ENCODE measurements around the gene NUDT4.

The NUDT4 gene

GRCh38 chr12:93377252-93378195 is at the start of gene NUDT4:
Gene NUDT4, plus strand, starts transcription at chr12:93377925. Its CDS starts 398 bp downstream, at chr12:93378323.
- peak; percentile 86 to 87 for DNase-seq (ENCODE audit: low read depth in 2 of 2)

- DNase-seq (ENCODE audit: low read depth in 2 of 2), result no peak
Measured at GRCh38 chr12:93333054-93333453, 44.7 kb upstream of the NUDT4 start.

DNA sequence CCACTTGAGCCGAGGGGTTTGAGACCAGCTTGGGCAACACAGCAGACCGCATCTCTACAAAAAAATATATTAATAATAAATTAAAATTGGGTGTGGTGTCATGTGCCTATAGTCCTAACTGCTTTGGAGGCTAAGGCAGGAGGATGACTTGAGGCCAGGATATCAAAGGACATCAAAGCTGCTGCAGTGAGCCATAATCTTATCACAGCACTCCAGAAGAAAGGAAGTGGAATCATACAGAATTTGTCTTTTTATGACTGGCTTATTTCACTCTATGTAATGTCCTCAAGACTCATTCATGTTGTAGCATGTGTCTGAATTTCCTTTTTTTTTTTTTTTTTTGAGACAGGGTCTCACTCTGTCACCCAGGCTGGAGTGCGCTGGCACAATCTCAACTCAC is 43.9 kb upstream of the NUDT4 start:
- DNase-seq (ENCODE audit: low read depth in 2 of 2), result no peak

- no peak for DNase-seq (ENCODE audit: low read depth in 2 of 2)
Measured at GRCh38 chr12:93335603-93336162, 42.0 kb upstream of the NUDT4 start.

DNA sequence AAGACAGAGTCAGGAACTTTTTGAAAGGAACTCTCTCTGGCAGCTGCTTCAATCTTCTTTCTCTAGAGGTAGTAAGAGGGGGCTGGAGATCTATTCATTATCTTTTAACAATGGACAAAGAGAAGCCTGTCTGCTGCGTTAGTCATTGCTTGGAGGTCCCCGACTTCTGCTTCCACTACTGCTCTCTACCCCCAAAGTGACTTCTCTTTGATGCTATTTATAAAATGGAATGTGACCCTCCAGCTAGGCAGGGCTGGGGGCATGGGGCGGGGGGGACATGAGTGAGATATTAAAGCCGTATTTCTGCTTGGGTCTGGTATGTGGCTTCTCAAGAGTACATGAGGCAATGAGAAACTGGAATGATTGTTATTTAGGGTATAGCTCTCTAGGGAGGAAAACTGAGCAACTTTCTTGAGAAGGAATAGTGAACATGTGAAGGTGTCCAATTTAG is 41.4 kb upstream of the NUDT4 start:
- peak; percentile 55 to 56 for DNase-seq (ENCODE audit: low read depth in 2 of 2)

GRCh38 chr12:93338598-93338997 is 39.1 kb upstream of the NUDT4 start:
- no peak for DNase-seq (ENCODE audit: low read depth in 2 of 2)

- no peak for DNase-seq (ENCODE audit: low read depth in 2 of 2)
Measured at GRCh38 chr12:93339695-93340094, 38.0 kb upstream of the NUDT4 start.

DNA sequence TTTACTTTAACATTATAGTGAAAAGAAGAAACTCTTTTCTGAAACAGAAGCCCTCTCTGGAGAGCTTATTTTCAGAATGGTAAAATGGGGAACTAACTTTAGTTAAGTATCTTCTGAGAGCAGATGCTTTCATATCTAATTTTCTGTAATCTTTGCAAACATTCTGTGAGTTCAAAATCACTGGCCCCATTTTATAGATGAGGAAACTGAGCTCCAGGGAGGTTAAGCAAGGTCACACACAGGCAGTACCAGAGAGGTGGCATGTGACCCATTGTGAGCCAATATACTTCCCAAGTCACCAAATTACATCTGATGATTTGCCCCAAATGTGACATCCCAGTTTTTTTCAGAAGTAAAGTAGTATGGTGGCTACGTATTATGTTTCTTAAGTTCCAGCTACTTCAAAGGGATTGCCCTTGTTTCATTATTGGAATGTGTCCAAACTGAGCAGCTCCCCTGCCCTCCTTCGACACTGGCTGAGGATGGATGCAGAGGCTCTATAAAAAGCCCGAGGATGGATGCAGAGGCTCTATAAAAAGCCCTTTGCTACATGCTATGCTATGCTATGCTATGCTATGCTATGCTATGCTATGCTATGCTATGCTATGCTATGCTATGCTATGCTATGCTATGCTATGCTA is 36.2 kb upstream of the NUDT4 start:
- no peak for DNase-seq (ENCODE audit: low read depth in 2 of 2)

DNA sequence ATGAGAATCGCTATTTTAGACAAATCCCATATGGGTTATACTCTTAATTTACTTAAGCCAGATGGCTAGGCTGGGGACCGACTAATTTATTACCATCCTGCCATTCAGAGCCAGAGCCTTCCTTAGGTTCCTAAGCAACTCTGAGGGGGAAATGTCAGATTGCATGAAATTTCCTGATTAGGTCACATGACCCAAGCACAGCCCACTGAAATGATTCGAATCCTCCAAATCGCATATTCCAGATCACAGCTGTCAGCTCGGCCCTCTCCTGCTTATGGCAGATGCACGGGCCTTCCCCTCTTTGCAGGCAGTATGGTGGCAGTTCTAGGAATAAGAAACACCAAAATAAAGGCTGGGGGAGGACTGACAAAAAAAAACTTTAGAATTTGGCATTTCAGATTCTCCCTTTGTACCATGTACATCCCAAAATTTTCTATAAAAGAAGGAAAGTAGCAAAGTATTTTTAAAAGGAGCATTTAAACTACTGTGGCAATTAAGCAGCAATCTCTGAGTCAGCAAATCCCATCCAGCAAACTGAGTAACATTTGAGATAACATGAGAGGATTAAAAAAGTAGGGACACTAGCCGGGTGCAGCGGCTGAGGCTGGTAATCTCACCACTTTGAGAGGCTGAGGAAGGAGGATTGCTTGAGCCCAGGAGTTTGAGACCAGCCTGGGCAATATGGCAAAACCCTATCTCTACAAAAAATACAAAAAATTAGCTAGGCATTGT is 30.5 kb upstream of the NUDT4 start:
- no peak for DNase-seq (ENCODE audit: low read depth in 2 of 2)

DNA sequence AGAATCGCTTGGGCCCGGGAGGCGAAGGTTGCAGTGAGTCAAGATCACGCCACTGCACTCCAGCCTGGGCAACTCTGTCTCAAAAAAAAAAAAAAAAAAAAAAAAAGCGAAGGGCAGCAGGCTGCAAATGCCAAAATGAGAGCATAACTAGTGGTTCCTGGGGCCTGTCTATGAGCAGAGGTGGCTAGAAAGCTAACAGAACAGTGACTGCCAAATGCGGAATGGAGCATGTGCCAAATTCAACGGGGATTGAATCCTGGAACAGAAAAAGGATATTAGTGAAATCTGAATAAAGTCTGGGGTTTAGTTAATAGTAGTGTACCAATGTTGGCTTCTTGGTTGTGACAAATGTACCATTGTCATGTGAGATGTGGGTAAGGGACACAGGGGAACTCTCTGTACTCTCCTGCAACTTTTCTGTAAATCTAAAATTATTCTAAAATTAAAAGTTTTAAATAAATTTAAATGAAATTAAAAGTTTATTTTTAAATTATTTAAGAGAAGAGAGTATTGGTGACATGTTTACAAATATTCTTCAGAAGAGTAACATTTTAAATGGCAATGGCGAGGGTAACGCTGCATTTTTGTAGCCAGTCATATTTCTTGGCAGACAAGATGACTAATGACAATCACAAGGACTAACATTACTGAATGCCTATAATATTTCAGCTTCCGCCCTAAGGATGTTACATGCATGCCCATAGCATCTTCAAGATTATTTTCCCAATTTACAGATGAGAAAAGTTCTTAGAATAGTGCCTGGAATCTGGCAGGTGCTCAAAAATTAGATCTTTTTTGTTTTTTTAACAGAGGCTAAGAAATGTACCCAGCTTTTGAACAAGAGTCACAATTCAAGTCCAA is 28.9 kb upstream of the NUDT4 start:
- DNase-seq (ENCODE audit: low read depth in 2 of 2), result no peak

GRCh38 chr12:93351726-93352125 is 26.0 kb upstream of the NUDT4 start:
- no peak for DNase-seq (ENCODE audit: low read depth in 2 of 2)

DNA sequence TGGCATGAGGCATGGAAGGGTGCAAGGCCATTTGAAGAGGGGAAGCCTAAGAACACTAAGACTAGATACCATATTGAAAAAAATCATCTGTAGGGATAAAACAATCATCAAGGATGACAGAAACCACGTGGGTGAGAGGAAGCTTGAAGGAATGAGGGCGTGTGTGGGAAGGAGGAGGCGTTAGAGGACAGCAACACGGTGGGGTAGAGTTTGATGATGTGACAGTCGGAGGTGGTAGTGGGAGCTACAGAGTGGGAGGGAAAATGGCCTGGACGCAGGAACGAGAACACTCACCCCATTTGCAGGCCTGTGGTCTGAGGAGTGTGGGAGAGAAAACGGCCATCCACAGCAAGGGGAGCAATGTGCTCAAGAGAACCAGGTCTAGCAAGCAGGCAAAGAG is 25.4 kb upstream of the NUDT4 start:
- no peak for DNase-seq (ENCODE audit: low read depth in 2 of 2)

GRCh38 chr12:93356214-93356613 is 21.5 kb upstream of the NUDT4 start:
- no peak for DNase-seq (ENCODE audit: low read depth in 2 of 2)

GRCh38 chr12:93358058-93358457 is 19.7 kb upstream of the NUDT4 start:
- DNase-seq (ENCODE audit: low read depth in 2 of 2), result no peak

DNA sequence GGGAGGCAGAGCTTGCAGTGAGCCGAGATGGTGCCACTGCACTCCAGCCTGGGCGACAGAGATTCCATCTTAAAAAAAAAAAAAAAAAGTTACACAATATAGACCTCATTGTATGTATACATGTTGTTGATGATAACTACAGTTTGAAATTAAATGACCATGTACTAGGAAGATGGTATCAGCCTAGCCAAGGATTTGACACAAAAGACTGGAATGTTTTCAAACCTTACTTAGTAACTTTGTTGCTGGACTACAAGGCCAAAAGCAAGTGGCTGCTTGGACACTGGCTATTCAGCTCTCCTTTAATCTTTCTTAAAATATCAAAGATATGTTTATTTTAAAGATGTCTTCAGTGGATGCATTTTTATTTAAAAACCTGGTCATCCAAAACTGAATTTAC is 18.9 kb upstream of the NUDT4 start:
- DNase-seq (ENCODE audit: low read depth in 2 of 2), result no peak

DNA sequence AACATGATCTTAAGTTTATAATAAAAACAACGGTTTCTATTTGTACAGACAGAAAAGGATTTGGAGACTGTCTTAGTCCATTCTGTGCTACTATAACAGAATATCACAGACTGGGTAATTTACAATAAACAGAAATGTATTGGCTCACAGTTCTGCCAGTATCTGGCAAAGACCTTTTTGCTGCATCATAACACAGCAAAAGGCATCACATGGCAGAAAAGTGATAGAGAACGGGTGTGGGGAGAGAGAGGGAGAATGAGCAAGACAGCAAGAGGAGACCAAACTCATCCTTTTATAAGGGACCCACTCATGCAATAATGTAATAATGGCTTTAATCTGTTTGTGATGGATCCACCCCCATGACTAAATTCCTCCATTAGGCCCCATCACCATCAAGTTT is 17.0 kb upstream of the NUDT4 start:
- no peak for DNase-seq (ENCODE audit: low read depth in 2 of 2)

DNA sequence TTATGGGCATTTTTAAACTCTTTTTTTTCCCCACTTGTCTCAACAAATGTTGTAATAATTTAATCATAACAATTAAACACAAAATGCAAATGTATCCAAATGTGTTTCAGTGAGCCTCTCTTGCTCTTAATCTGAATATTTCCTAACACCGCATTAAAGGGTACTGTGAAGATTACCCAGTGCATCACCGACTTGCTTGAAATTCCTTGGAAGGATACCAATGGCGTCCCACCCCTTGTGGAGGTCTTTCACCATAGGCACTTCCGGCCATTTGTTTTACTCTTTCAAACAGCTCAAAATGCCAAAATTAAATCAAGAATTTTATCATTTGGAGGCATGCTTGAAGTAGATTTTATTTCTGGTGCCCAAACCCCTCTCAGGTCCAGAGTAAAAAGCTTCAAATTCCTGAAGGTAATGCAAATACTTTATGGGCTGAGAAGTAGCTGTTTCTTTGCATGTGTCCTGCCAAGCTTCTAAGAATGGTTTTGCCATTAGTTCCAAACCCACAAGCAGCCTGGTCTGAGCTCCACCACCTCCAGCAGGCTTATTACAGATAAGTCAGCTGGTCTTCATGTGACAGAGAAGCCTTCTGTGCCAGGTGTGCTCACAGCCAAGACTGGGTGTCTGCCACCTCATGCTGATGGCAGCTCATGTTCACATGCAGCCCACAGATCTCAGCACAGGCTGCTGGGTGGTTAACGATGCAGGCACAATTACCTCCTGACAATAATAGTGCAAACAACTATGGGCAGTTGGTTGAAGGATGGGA is 16.4 kb upstream of the NUDT4 start:
- no peak for DNase-seq (ENCODE audit: low read depth in 2 of 2)

DNA sequence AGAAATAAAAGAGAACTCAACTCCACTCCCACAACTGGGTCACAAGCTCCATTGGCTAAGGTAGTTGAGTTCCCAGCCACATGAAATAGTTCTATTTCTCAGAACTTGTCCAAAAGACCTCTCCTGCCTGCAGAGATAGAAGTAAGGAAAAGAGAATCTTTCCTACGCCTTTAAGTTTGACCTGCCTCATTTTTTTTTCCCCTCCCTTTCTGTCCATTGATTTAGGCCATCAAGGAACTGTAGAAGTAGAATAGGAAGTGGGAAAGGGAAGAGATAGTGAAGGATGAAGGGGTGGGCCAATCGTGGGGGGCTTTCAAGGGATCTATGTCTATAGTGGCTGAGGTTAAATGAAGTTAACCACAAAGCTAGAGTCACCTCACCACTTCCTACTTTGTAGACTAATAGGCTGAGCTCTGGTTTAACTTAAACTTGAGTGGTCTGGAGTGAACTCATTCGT is 13.9 kb upstream of the NUDT4 start:
- no peak for DNase-seq (ENCODE audit: low read depth in 2 of 2)

GRCh38 chr12:93365616-93366405 is 11.9 kb upstream of the NUDT4 start:
- DNase-seq (ENCODE audit: low read depth in 2 of 2), result no peak
